HepG2 (cell line): ENCODE data around the gene IRX4.

Source experiments
- KMT2A ChIP-seq: sonication (generic); formaldehyde crosslinking; IDR thresholded peaks from 2 replicates; pipeline ENCODE4 v1.4.0; 2020; ENCODE audit warnings: missing genetic modification reagents
- POLR2A ChIP-seq, 2 experiments: IDR thresholded peaks; 2 replicates each; pipeline ENCODE4 v1.6.1; 2011; ENCODE audit warnings: low read depth in 2 of 2, low read length in 2 of 2, mild to moderate bottlenecking in 1 of 2, moderate library complexity in 1 of 2; ENCODE audit not compliant: insufficient read depth in 1 of 2
- SMARCC2 ChIP-seq: fragments of 450-650 bp; IDR thresholded peaks from 2 replicates; pipeline ENCODE4 v1.6.1; 2017; ENCODE audit warnings: antibody characterized with exemption, mild to moderate bottlenecking
- THAP7 ChIP-seq: sonication (generic); formaldehyde crosslinking; IDR thresholded peaks from 2 replicates; pipeline ENCODE4 v1.8.1; 2023; ENCODE audit warnings: mild to moderate bottlenecking, missing genetic modification reagents
- ZBTB1 ChIP-seq: sonication (generic); formaldehyde crosslinking; IDR thresholded peaks from 2 replicates; pipeline ENCODE4 v1.4.0; 2020; ENCODE audit warnings: missing genetic modification reagents, borderline replicate concordance
- ZBTB26 ChIP-seq: IDR thresholded peaks from 2 replicates; pipeline ENCODE4 v1.6.1; 2016; ENCODE audit warnings: missing compliant biosample characterization, missing genetic modification reagents, borderline replicate concordance
- ZBTB37 ChIP-seq: sonication (generic); formaldehyde crosslinking; IDR thresholded peaks from 2 replicates; pipeline ENCODE4 v1.4.0; 2020; ENCODE audit warnings: mild to moderate bottlenecking, missing genetic modification reagents
- ZNF24 ChIP-seq: fragments of 450-650 bp; IDR thresholded peaks from 2 replicates; pipeline ENCODE4 v1.6.1; 2017; ENCODE audit warnings: antibody characterized with exemption, mild to moderate bottlenecking
- TF ChIP-seq, protein P1 (sequence below): IDR thresholded peaks from 2 replicates; pipeline ENCODE4 v1.6.1; 2016; ENCODE audit warnings: missing biosample characterization, missing genetic modification reagents, low read depth

DNA sequence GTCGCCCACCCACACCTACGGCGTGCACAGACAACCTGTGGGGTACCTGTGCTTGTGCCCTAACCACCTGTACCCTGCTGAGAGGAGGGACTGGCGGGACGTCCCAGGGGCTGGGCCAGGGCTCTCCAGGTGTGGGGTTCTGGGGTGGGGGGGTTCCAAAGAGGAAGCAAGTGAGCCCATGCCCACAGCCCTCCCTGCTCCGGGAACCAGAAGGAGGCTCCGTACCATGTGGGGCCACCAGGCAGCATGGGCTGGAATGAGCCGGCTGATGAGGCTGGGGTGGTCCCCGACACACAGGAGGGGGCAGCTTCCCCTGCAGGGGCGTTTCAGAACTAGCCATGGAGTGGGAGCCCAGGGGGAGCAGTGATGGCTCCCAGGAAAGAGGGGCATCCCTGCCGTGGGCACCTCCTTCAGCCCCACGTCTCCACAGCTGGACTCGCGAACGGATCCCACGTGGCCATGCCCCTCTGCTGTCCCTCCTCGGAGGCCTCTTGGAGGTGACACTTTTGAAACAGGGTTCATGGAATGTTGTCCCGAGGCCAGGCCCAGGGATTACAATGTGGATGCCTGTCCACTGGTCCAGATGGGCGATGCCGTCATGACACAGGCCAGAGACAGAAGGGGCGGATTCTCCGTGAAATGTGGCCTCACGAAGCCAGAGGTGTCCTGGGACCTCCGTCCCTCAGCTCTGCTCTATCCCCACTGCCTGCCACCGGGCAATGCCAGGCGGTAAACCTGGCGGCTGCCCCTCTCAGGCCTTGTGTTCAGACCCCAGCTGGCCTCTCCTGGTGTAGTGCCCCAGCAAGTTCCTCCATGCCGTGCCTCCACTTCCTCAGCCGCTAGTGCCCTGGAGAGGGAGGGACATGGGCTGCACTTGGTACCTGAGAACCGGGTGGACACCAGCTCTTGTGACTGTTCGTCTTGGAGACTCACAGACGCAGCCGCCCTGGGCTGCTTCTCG is 33.6 kb upstream of the IRX4 start:
- TF ChIP-seq KMT2A (CRISPR knock-in tag) (no peak), ZNF24 (no peak), POLR2A (IDR thresholded peaks at IDR 0.05; ENCODE audit: insufficient read depth in 1 of 2, low read depth in 2 of 2, low read length in 2 of 2) (no peak), THAP7 (CRISPR knock-in tag) (no peak), ZBTB26 (CRISPR knock-in tag) (no peak), SMARCC2 (no peak), ZBTB37 (CRISPR knock-in tag) (no peak), ZBTB1 (CRISPR knock-in tag) (no peak)
- TF ChIP-seq, protein P1, sequence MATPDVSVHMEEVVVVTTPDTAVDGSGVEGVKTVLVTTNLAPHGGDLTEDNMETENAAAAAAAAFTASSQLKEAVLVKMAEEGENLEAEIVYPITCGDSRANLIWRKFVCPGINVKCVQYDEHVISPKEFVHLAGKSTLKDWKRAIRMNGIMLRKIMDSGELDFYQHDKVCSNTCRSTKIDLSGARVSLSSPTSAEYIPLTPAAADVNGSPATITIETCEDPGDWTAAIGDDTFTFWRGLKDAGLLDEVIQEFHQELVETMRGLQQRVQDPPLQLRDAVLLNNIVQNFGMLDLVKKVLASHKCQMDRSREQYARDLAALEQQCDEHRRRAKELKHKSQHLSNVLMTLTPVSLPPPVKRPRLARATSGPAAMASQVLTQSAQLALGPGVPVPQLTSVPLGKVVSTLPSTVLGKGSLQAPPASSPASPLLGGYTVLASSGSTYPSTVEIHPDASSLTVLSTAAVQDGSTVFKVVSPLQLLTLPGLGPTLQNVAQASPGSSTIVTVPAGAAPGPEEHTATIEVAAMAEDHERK (CRISPR knock-in tag) = no peak
